SK-N-SH treated with all-trans-retinoic acid at 6 μM for 48 hours (cell line): ENCODE measurements around the gene LAMTOR2.
A peak's percentile ranks its signal among the peaks of the same experiment; 100 is the strongest.

Source experiments
- ATAC-seq: fragments of 200-7000 bp; cut with Tn5 transposase; 3 replicates; pipeline ENCODE4 v1.9.1; 2020; ENCODE audit warnings: mild to moderate bottlenecking, moderate library complexity
- BACH2 ChIP-seq: fragments of 250-450 bp; sonication (Bioruptor Pico); IDR thresholded peaks from 2 replicates; pipeline ENCODE4 v1.9.0; 2021; ENCODE audit warnings: mild to moderate bottlenecking, borderline replicate concordance
- CREB5 ChIP-seq: fragments of 250-450 bp; sonication (Bioruptor Pico); IDR thresholded peaks from 2 replicates; pipeline ENCODE4 v1.5.1; 2020; ENCODE audit warnings: low read depth, mild to moderate bottlenecking, moderate library complexity
- CSDC2 ChIP-seq: fragments of 250-450 bp; sonication (Bioruptor Pico); IDR thresholded peaks from 2 replicates; pipeline ENCODE4 v1.5.0; 2020; ENCODE audit warnings: mild to moderate bottlenecking, moderate library complexity
- CSRNP3 ChIP-seq: fragments of 250-450 bp; sonication (Bioruptor Pico); IDR thresholded peaks from 2 replicates; pipeline ENCODE4 v1.5.1; 2021; ENCODE audit warnings: mild to moderate bottlenecking, moderate library complexity
- ESRRG ChIP-seq: fragments of 250-450 bp; sonication (Bioruptor Pico); IDR thresholded peaks from 2 replicates; pipeline ENCODE4 v1.6.1; 2021; ENCODE audit warnings: mild to moderate bottlenecking
- GLIS3 ChIP-seq: fragments of 250-450 bp; sonication (Bioruptor Pico); IDR thresholded peaks from 2 replicates; pipeline ENCODE4 v1.5.0; 2020; ENCODE audit warnings: mild to moderate bottlenecking, moderate library complexity
- OSR1 ChIP-seq: fragments of 250-450 bp; sonication (Bioruptor Pico); IDR thresholded peaks from 2 replicates; pipeline ENCODE4 v1.8.0; 2022; ENCODE audit warnings: moderate library complexity, mild to moderate bottlenecking, inconsistent platforms
- PATZ1 ChIP-seq: fragments of 250-450 bp; sonication (Bioruptor Pico); IDR thresholded peaks from 2 replicates; pipeline ENCODE4 v1.8.0; 2020; ENCODE audit warnings: mild to moderate bottlenecking, moderate library complexity, borderline replicate concordance
- POU6F1 ChIP-seq: fragments of 250-450 bp; sonication (Bioruptor Pico); IDR thresholded peaks from 2 replicates; pipeline ENCODE4 v1.8.0; 2021; ENCODE audit warnings: low read depth, mild to moderate bottlenecking, moderate library complexity, borderline replicate concordance
- PPARA ChIP-seq: fragments of 250-450 bp; sonication (Bioruptor Pico); IDR thresholded peaks from 2 replicates; pipeline ENCODE4 v1.5.0; 2020; ENCODE audit warnings: mild to moderate bottlenecking, borderline replicate concordance
- RARB ChIP-seq: fragments of 250-450 bp; sonication (Bioruptor Pico); IDR thresholded peaks from 2 replicates; pipeline ENCODE4 v1.8.0; 2021; ENCODE audit warnings: mild to moderate bottlenecking, moderate library complexity
- SNAI2 ChIP-seq: fragments of 250-450 bp; sonication (Bioruptor Pico); IDR thresholded peaks from 2 replicates; pipeline ENCODE4 v1.5.0; 2020; ENCODE audit warnings: mild to moderate bottlenecking, moderate library complexity
- ZFP3 ChIP-seq: fragments of 250-450 bp; sonication (Bioruptor Pico); IDR thresholded peaks from 2 replicates; pipeline ENCODE4 v1.5.0; 2020; ENCODE audit warnings: mild to moderate bottlenecking, moderate library complexity
- ZNF565 ChIP-seq: fragments of 450-650 bp; formaldehyde crosslinking; conservative IDR thresholded peaks from 2 replicates; pipeline ENCODE4 v1.5.0; 2020; ENCODE audit warnings: low read depth, mild to moderate bottlenecking, moderate library complexity
- ZNF70 ChIP-seq: fragments of 450-650 bp; formaldehyde crosslinking; IDR thresholded peaks from 2 replicates; pipeline ENCODE4 v1.5.0; 2020; ENCODE audit warnings: mild to moderate bottlenecking, moderate library complexity
- ZNF8 ChIP-seq: fragments of 450-650 bp; formaldehyde crosslinking; IDR thresholded peaks from 2 replicates; pipeline ENCODE4 v1.5.0; 2020; ENCODE audit warnings: mild to moderate bottlenecking, moderate library complexity

The LAMTOR2 gene

GRCh38 chr1:156106624-156107488 lies 52.3 kb downstream of the LAMTOR2 start:
- TF ChIP-seq CREB5 (no peak), ZNF70 (CRISPR knock-in tag) (no peak), SNAI2 (CRISPR knock-in tag) (no peak), POU6F1 (no peak), ZNF8 (CRISPR knock-in tag) (no peak), CSDC2 (CRISPR knock-in tag) (no peak), GLIS3 (CRISPR knock-in tag) (no peak), CSRNP3 (no peak), ESRRG (CRISPR knock-in tag) (no peak), OSR1 (CRISPR knock-in tag) (no peak), ZNF565 (no peak), BACH2 (CRISPR knock-in tag) (no peak), PPARA (CRISPR knock-in tag) (no peak), PATZ1 (CRISPR knock-in tag) (no peak)
- peak; percentile 1; the same call in 2 of the 3 replicates for ATAC-seq

- no peak for ATAC-seq
Observed at GRCh38 chr1:156108057-156108456, 53.5 kb downstream of the LAMTOR2 start.

More at GRCh38 chr1:156108057-156108456, 53.5 kb downstream of the LAMTOR2 start:
- TF ChIP-seq CREB5 (no peak), ESRRG (CRISPR knock-in tag) (no peak), ZNF70 (CRISPR knock-in tag) (no peak), CSDC2 (CRISPR knock-in tag) (no peak), ZFP3 (CRISPR knock-in tag) (no peak), RARB (no peak)
